Amygdala (tissue), 56 donors: ENCODE measurements around the gene SARDH.
A peak's percentile ranks its signal among the peaks of the same experiment; 100 is the strongest.
"Not testable (repeated sequence)": the region's sequence is repeated elsewhere in the genome, so short reads cannot be mapped to it uniquely, and the experiment has no call there.

Experiments used
- DNase-seq, 56 donors: peaks; one replicate each; lab custom pipeline; 2025; lab: John Stamatoyannopoulos, UW

The SARDH gene

DNA sequence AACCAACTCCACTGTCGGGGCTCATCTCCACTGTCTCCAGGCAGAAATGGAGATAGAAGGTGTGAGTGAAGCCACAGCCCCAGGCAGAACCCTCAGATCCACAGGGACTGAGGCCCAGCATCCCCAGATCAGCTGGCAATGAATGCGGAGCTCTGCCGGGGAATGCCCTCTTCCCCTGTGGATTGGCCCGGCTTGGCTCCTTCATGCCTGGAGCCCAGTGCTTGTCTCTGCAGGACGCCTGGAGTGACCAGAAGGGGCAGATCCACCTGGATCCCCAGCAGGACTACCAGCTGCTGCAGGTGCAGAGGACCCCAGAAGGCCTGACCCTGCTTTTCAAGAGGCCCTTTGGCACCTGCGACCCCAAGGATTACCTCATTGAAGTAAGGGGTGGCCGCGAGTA is 98.5 kb downstream of the SARDH start:
- no peak for DNase-seq

DNA sequence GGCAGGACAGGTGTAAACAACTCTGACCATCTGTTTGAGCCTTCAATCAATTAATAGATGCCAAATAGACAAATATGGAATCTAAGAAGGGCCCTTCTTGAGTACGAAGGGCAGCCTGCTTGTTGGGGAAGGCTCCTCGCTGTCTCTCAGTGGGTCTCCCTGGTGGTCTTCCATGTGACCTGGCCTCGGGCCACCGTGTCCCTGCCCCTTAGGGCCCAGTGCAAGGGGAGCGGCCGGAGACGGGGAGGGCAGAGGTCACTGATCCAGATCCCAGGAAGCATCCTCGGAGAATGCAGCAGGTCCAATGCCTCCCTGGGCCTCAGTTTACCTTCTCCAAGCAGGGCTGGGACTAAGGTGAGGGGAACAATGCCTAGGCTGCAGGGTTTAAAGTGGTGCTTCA is 99.4 kb downstream of the SARDH start:
- no peak for DNase-seq

DNA sequence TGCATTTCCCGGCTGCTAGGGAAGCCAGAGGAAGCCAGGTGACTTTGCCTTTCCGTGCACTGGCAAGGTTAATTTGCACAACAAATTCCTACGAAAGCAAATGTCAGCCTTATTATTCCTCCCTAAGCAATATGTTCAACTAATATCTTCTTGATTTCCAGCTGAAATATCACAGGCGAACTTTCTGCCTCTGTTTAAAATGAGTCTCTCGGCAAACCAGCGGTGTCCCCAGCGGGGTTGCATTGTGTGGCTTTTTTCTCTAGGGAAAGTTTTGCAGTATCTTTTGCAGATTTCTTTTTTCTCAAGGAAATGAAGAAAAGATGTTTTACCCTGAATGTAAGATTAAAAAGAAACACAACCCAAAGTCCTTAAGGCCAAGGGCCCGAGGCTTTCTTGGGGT is 100.1 kb downstream of the SARDH start:
- no peak for DNase-seq

DNA sequence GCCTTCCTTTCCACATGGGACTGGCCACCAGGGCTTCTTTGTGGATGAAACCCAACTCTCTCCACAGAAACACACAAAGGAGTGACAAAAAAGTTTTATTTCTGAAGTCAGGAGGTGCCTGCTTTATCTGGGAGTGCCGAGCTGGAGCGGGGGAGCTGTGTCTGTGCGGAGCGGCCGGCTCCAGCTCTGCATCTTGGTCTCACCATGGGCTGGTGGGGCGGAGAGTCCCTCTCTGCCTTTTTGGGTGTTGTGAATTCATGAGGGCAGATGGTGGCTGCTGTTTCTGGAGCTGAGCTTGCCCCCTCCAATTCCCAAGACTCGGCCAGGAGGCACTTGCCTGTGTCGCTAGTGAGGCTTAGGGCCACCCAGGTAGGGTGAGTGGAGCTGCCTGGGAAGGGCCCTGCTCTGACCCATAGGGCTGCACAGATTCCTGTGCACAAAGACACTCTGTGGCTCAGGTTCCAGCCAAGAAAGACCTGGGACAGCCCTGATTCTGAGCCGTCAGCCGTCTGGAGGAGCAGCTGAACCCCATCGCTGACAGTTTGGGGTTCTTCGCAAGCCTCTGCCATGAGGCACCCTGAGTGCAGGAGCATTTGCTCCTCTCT is 100.6 kb downstream of the SARDH start:
- no peak for DNase-seq

DNA sequence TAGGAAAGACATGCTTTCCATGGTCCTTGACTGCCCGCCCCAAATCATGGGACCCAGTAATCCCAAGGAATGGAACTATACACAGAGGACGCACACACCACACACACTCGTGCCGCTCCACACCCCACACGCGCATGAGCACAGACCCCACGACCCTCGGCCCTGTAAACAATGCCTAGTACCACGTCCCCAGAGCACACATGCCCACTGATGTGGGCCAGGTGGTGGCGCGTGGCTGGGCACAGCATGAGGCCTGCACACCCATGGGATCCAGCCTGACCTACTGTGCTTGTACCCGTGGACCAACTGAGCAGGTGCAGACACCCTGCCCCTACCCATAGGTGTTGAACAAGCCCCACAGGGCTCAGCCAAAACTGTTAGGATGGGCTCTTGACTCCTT is 101.2 kb downstream of the SARDH start:
- no peak for DNase-seq

DNA sequence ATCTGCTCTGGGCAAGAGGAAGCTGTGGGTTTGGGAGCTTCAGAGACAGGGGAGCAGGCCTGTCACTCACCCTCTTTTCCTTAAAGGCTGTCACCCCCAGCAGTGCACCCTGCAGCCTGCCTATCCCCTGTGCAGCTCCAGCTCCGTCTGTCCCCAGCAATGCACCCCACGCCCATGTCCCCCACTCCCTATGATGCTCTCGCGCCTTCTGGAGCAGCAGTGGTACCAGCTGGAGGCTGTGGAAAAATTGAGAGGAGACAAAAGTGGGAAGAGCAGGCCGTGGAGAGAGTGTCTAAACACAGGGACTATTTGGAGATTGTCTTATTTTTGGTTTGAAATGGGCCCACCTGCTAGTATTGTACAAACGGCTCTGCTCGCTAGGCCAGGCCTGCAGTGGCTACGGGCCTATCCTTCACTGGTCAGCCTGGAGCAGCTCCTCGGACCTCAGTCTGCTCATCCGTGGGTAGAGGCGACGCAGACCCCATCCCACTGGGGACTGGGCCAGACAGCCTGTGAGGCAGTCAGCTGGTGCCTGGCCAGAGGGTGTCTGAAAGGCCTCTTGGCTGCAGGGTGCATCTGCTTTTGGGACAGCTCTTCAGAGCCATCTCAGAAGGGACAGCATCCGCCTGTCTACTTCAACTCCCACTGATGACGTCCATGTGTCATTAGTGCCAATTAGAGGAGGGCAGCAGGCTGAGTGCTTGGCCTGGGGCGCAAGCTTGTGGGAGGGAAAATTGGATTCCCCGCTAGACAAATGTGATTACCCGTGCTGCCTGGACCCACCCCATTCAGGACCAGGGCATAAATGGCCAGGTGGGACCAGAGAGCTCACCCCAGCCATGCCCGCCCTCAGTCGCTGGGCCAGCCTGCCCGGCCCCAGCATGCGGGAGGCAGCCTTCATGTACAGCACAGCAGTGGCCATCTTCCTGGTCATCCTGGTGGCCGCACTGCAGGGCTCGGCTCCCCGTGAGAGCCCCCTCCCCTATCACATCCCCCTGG is 102.3 kb downstream of the SARDH start, which contains the start of gene DBH:
TSS of gene DBH (plus strand) at position 831 of the 999 bp plus-strand sequence. CDS start at position 840, 9 bp downstream.
- DNase-seq: no peak

DNA sequence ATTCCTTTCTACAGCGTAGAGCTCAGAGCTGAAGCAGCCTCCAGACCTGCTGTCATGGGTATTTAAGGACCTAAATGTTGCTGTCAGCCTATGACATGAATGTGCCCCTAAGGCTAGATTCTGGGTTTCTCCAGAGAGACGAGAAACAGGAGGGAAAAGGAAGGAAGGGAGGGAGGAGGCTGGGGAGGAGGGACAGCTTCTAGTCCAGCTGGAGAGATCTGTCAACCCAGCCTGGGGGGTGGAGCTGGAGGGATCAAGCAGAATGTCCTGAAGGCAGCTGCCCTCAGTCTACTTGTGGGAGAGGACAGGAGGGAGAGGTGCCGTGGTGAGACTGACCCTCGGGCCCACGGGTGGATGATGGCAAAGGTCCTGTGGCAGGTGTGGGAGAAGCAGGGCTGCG is 103.1 kb downstream of the SARDH start:
- DNase-seq: no peak

DNA sequence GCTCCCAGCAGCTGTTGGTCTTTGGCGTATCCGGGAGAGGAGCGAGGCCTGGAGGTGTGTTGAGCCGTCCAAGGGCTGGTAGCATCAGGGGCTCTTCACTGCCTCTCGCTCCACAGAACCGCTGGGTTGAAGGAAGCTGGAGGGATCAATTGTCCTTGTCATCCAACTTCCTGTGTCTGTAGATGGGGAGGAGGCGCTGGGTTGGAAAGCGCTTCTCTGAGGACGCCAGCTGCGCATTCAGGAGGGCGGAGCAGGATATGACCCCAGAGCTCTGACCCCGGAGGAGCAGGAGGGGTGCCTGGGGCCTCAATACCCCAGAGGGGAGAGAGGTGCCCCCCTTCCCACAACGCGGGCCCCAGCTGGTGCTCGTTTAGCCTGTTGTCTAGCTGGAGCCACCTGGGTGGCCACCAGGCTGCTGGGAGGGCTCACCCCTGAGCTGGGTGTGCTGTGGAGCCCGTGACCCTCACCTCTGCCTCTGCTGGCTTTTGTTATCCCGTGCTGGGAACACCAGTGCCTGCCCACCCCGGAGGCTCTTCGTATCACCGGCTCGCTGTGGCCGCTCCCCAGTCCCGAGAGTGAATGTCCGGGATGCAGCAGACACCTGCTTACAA is 104.0 kb downstream of the SARDH start:
- DNase-seq: no peak

DNA sequence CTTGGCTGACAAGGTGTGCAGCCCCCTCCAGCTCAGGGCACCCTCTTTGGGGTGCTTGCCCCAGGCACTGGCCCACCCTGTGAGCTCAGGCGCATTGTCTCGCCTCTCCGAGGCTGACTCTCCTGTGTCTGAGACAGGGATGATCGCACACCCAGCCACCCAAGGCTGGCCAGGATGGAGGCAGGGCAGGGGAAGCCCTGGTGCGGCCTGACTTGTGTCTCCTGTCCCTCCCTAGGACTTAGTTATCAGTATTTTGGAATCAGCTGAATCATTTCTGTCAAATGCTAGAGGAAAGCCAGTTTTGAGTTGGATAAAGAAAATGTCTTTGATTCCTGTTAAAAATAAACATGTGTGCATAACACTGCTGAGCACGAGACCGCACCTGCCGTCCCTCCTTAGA is 104.5 kb downstream of the SARDH start:
- no peak for DNase-seq

DNA sequence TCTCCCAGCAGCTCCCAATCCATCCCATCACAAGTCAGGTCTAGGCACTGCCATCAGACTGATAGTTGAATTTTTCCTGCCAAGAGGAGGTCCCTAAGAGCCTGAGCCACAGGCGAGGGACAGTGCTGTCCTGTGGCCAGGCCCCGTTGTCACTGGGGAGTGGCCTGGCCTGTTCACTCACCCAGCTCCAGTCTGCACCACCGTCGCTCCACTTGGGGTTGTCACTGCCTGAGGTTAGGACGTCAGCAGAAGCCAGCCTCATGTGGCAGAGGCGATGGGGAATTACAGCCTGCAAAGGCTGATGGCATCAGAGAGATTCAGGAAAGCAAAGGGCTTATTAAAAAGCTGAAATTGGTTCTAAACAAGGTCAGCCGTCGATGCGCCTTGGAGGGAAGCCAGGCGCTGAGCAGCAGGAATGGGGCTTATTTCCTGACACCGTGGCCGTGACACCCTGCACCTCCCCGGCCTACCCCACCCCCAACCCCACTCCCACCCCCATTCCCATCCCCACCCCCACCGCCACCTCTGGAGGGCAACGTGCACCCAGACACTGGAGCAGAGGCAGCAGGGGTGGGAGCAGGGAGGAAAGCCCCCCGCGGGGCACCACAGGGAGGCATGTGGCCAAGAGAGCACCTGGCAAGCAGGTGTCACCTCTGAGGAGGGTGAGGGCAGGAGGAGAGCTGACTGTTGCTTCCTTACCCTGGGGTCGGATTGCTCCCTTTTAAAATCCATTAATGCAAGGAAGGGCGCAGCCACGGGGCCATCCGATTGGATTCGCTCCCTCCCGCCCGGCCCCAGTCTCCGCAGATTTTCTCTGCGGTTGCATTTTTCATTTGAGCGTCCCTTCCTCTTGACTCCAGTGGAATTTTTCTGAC is 105.1 kb downstream of the SARDH start:
- DNase-seq: no peak

DNA sequence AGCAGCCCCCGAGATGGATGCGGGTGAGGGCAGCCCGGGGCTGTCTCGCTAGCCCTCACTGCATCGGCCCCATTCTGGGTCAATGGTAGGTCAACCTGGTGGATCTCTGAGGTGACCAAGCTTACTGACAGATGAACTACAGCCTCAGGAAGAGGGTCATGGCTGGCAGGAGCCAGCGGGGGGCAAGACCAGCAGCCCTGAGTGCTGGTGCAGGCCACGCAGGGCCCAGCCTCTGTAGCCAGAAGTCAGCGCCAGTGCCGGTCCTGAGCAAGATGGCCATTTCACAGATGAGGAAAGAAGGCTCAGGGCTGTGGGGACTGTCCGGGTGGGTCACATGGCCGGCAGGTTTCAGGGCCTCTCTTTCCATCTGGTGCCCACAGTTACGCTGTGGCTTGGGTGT is 107.0 kb downstream of the SARDH start:
- no peak for DNase-seq

DNA sequence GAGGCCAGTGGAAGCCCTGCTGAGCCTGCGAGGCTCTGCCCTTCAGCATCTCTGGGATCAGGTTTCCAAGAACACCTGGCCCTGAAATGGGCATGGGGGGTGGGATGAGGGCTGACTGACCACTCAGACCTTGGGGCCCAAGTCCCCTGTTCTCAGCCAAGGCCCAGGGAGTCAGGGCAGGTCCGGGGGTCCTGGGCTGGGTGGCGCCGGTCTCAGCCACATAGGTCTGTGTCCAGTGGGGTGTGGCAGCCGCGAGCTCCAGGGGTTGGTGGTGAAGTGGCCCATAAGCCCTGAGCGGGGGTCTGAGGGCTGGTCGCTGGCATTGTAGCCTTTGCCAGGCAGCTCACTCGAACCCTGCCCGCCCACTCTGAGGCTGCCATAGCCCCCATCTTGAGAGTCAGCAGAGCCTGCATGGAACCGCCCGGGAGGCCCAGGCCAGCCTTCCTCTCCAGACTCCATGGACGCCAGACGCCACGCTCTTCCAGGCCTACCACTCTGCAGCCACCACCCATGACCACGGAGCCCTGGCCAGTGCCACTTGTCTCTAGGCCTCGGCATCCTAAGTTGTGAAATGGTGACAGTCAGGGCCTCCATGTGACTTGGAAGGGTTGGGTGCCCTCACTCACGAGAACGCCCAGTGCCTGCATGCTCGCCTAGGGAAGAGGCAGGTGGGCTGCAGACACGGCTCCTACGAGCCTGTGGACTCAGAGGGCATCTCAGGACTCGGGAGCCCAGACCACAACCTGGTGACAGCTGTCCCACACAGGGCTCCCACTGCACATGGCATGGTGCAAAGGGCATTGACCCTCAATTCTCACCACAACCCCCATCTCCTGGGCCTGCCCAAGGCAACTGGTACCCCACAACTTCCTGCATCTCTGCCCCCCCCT is 108.7 kb downstream of the SARDH start:
- DNase-seq: no peak

DNA sequence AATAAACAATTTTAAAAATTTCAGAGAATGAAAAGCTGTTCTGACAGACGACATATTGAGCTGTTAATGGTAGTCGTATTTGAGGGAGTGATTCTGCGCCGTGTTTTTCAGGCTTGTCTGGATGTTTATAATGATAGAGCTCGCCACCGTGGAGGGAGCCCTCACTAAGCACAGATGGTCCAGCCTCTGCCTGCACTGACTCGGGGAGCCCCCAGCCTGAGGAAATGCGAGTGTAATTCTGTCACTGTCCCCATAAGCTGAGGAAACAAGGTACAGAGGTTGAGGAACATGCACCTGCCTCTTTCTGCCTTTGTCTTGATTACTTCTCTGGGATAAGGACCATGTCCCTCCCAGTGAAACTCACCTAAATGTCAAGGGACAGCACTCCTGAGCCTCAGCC is 109.4 kb downstream of the SARDH start:
- no peak for DNase-seq

DNA sequence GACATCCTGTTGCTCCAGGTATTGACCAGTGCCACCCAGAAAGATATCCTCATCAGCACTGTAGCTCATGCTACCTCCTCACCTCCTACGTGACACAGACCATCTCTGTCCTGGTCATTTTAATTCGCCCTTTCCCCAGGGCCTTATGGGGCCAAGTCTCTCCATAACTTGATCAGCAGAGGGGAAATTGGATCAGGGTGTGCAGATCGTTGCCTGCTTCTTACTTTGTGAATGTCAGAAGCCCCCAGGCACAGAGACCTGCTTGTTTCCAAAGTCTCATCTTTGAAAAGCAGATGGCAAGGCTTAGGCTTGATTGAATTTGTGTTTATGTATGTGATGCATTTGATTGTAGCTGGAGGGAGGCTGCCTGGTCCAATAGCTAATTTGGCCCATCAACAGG is 110.8 kb downstream of the SARDH start:
- DNase-seq: no peak

DNA sequence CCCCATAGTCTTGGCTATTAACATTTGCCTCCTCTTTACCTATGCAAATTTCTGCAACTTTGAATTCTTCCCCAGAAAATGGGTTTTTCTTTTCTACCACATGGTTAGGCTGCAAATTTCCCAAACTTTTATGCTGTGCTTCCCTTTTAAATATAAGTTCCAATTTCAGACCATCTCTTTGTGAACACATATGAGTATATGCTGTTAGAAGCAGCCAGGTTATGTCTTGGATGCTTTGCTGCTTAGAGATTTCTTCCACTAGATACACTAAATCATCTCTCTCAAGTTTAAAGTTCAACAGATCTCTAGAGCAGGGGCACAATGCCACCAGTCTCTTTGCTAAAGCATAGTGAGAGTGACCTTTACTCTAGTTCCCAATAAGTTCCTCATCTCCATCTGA is 112.1 kb downstream of the SARDH start:
- DNase-seq: not testable (repeated sequence)

DNA sequence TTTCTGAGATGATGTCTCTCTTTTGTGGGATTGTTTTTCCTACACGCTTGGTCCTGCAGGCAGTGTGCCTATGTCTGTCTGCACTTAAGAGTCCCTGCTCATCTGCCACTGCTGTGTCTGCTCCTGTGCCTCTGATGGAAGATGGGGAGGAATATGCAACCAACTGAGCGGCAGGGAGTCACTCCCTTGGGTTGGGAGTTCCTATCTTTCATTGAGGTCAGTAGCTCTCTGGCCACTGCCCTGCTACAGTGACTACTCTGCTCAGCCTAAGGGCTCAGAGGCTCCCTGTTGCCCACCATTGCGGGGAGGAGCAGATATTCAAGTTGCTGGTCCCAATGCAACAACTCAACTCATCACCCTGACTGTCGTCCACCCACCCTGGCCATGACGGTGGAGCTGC is 115.6 kb downstream of the SARDH start:
- no peak for DNase-seq

DNA sequence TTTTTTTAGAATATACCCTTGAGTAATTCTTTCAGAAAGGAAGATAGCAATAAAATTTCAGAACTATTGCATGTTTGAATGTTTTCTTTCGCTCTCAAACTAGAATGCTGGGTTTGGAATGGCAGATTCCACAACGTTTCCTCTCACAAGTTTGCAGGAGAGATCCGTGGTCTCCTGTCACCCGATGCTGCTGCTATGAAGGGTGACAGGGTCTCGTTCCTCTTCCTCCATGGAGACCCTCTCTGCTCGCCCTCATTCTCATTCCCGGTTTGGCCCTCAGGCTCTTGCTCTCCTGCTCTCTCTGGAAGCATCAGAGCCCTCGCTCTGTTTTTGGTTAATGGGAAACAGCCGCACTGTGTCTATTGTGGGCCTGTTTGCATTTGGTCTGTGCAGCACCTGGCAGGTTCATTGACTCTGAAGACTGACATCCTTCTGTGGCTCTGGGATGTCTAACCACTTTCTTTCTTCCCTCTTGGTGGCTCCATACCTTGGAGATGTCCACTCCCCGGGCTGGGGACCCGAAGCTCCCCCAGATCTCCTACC is 116.4 kb downstream of the SARDH start:
- DNase-seq: no peak

DNA sequence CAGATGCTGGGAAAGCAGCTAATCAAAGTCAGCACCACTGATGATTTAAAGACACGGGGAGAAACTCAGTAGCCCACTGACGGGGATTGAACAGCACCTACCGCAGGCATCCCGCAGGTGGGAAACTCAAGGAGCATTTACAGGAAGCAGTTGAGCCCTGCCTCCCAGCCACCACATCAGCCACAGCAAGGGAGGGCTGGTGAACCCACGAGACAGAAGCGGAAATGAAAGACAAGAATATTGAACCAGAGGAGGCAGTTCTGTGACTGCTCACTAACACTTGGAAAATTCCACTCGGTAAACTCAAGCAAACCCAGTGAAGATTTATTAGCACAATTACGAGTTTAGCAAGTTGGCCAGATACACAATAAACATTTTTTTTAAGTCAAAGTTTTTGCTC is 118.4 kb downstream of the SARDH start:
- DNase-seq: peak in 5 of 56 donors; percentile 5 to 31 (median 13)

DNA sequence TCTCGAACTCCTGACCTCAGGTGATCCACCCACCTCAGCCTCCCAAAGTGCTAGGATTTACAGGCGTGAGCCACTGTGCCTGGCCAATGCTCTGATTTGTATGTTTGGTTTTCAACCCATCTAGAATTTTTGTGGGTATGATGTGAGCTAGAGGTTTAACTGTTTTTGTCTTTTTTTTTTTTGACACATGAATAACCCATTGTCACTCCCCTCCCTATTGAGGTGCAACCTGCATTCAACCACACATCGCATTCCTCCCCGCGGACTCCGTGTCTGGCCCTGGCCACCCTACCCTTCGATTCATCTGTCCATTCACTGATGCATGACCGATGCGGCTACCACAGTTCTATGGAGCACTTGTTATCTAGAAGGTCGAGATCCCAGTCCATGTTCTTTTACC is 119.4 kb downstream of the SARDH start:
- no peak for DNase-seq
